ENCODE measurements around the gene TP53I3. TPM values are rescaled to one million over a fixed set of nuclear protein-coding genes. Genes with fewer than 3 reads are reported as not detected.

Gene TP53I3
- total RNA-seq, 1 experiment from 2014 or later = 48.1 TPM

GRCh38 chr2:24088821-24089359 is 4.3 kb upstream of the TP53I3 start:
- peaks cover 6% of the 10 kb centered on the region in 2 experiments for H3K4me1 Mint-ChIP-seq
- H2AK5ac ChIP-seq (ENCODE audit: insufficient read length, low read length) = no peak overlapping the region
- no peak overlapping the region for H2BK5ac ChIP-seq (ENCODE audit: insufficient read length, low read length)
- H2BK20ac ChIP-seq (ENCODE audit: low read depth, low read length, poor library complexity, severe bottlenecking) = no peak overlapping the region
- H3K79me1 ChIP-seq (ENCODE audit: insufficient read depth, low read depth, low read length, poor library complexity, severe bottlenecking) = no peaks in the 10 kb centered on the region
- no peaks in the 10 kb centered on the region for H3K36me3 Mint-ChIP-seq (ENCODE audit: insufficient read depth in 1 of 3, low read depth in 3 of 3)
- H3K4me2 ChIP-seq (ENCODE audit: insufficient read depth, insufficient read length, low read length) = no peak overlapping the region
- DNase-seq = peak; percentile 5
- H3K9ac ChIP-seq (ENCODE audit: extremely low read depth, insufficient read length, low read length) = no peak overlapping the region
- no peaks in the 10 kb centered on the region for H3K27me3 Mint-ChIP-seq (ENCODE audit: low read depth)
- H4K8ac ChIP-seq (replicated peaks; ENCODE audit: insufficient read length, low read depth, low read length) = no peak overlapping the region
- H3K4ac ChIP-seq (ENCODE audit: low read depth, low read length) = no peak overlapping the region
- H2BK120ac ChIP-seq (ENCODE audit: low read depth, low read length, poor library complexity, severe bottlenecking) = no peak overlapping the region
- H4K91ac ChIP-seq (ENCODE audit: insufficient read length, low read depth, low read length) = no peak overlapping the region
- H3K27ac Mint-ChIP-seq = no peak overlapping the region; a peak in 1 of 7 replicates
- peaks cover 0 to 3% of the 10 kb centered on the region in 2 experiments; a peak in 1 of 5 replicates for H3K9me3 Mint-ChIP-seq
- H2BK15ac ChIP-seq (ENCODE audit: low read depth, low read length) = no peak overlapping the region
- H3T11ph ChIP-seq (ENCODE audit: low read length) = no peak overlapping the region
- H2AFZ ChIP-seq (ENCODE audit: low read length) = no peak overlapping the region
- no peaks in the 10 kb centered on the region for H3K79me2 ChIP-seq (ENCODE audit: insufficient read depth, low read length)
- no peaks in the 10 kb centered on the region for H3K27me3 ChIP-seq (ENCODE audit: insufficient read depth, low read length)
- H3K23ac ChIP-seq (ENCODE audit: insufficient read length, low read depth, low read length) = no peak overlapping the region
- no peak overlapping the region for H3K18ac ChIP-seq (ENCODE audit: insufficient read length, low read depth, low read length)
- H3K27ac ChIP-seq (ENCODE audit: insufficient read length, low read depth, low read length) = no peak overlapping the region
- H2BK12ac ChIP-seq (ENCODE audit: insufficient read length, low read depth, low read length) = no peak overlapping the region
- H4K20me1 ChIP-seq (ENCODE audit: control insufficient read depth, insufficient read depth, insufficient read length) = peaks cover 2% of the 10 kb centered on the region
- no peak overlapping the region for H4K5ac ChIP-seq (ENCODE audit: insufficient read length, low read depth, low read length)
- H3K4me1 ChIP-seq (ENCODE audit: insufficient read depth, low read length) = no peaks in the 10 kb centered on the region; the same call in 1 of the 2 replicates
- H3K4me3 Mint-ChIP-seq = no peak overlapping the region
- no peak for TF ChIP-seq CTCF (conservative IDR thresholded peaks at IDR 0.05)
- WGBS (ENCODE audit: extremely low coverage, insufficient read length, low lambda C conversion rate) = no CpG with 5 or more reads among the region's 2 CpGs
- H3K14ac ChIP-seq (ENCODE audit: insufficient read depth, low read length) = no peak overlapping the region
- H3K56ac ChIP-seq (ENCODE audit: insufficient read length, low read depth, low read length) = no peak overlapping the region
- peaks cover 9% of the 10 kb centered on the region for H3K23me2 ChIP-seq (ENCODE audit: insufficient read length, low read depth, low read length, poor library complexity, severe bottlenecking)
- H3K9me3 ChIP-seq (ENCODE audit: control insufficient read depth, low read depth, low read length) = no peaks in the 10 kb centered on the region

Measured in H9 (cell line).